Natural killer cell (primary cell): Measurements from ENCODE around the gene PPP2R5C. TPM values are rescaled to one million over a fixed set of nuclear protein-coding genes. Genes with fewer than 3 reads are reported as not detected.

Experiments
- ATAC-seq, 3 donors: fragments of 150-1000 bp in 2 of 3; fragments of 200-7000 bp in 1 of 3; cut with Tn5 transposase; 1 replicate in 1 of 3; 2 replicates in 2 of 3; pipeline ENCODE4 v1.10.0; 2021; ENCODE audit warnings: mild to moderate bottlenecking in 2 of 3, moderate library complexity in 2 of 3
- DNase-seq, 2 donors: peaks; one replicate each; pipeline versions ENCODE4 v3.0.0 to v3.0.0-alpha.2; 2013 to 2021; ENCODE audit warnings: mixed read lengths in 1 of 2
- H3K27ac ChIP-seq: one replicate; pipeline ENCODE4 v1.5.1; 2013; ENCODE audit warnings: mild to moderate bottlenecking, low read length
- H3K27me3 ChIP-seq: one replicate; pipeline ENCODE4 v1.6.1; 2013; ENCODE audit warnings: low read length; ENCODE audit not compliant: control insufficient read depth, insufficient read depth
- H3K36me3 ChIP-seq: one replicate; pipeline ENCODE4 v1.6.1; 2013; ENCODE audit warnings: low read length; ENCODE audit not compliant: control insufficient read depth, insufficient read depth
- H3K4me1 ChIP-seq: one replicate; pipeline ENCODE4 v1.6.1; 2013; ENCODE audit warnings: low read length; ENCODE audit not compliant: control insufficient read depth, insufficient read depth
- H3K4me3 ChIP-seq: one replicate; pipeline ENCODE4 v1.5.1; 2013; ENCODE audit warnings: low read length
- H3K9me3 ChIP-seq: one replicate; pipeline ENCODE4 v1.6.1; 2013; ENCODE audit warnings: low read length; ENCODE audit not compliant: control insufficient read depth, insufficient read depth
- H3K27ac Mint-ChIP-seq, 2 donors: one replicate each; pipeline ENCODE4 v1.8.0; 2022; ENCODE audit warnings: mild to moderate bottlenecking in 2 of 2, mixed read lengths in 2 of 2, moderate library complexity in 1 of 2
- H3K27me3 Mint-ChIP-seq, 2 donors: one replicate each; pipeline ENCODE4 v1.8.0; 2022; ENCODE audit warnings: low read depth in 2 of 2, mixed read lengths in 2 of 2
- H3K36me3 Mint-ChIP-seq: one replicate; pipeline ENCODE4 v1.8.0; 2022; ENCODE audit warnings: mixed read lengths
- H3K4me1 Mint-ChIP-seq, 2 donors: one replicate each; pipeline ENCODE4 v1.8.0; 2022; ENCODE audit warnings: mixed read lengths in 2 of 2
- H3K4me3 Mint-ChIP-seq: one replicate; pipeline ENCODE4 v1.8.0; 2022; ENCODE audit warnings: mild to moderate bottlenecking, moderate library complexity, mixed read lengths
- H3K9me3 Mint-ChIP-seq, 2 donors: one replicate each; pipeline ENCODE4 v1.8.0; 2022; ENCODE audit warnings: mixed read lengths in 2 of 2
- CTCF ChIP-seq: fragments of 200-600 bp; IDR thresholded peaks from one replicate; pipeline ENCODE4 v1.8.0; 2022; ENCODE audit warnings: antibody characterized with exemption
- WGBS: methylation state at CpG from one replicate; pipeline ENCODE4 v1.1.7; 2013; ENCODE audit warnings: missing lambda C conversion rate; ENCODE audit not compliant: insufficient coverage; 5-methylcytosine and 5-hydroxymethylcytosine counted together
- intact Hi-C: fragments of 100-400 bp; cut with micrococcal nuclease; formaldehyde crosslinking; loops from one replicate; pipeline ENCODE4 v1.14.2; 2022
- total RNA-seq, 4 donors: library from RNA; stranded (reverse); fragments of 120-200 nt in 1 of 4; gene quantifications; one replicate each; pipeline versions ENCODE4 v1.2.3 to v1.2.4, GENCODE V29; 2013 to 2022

Gene PPP2R5C
- total RNA-seq, 3 donors from 2014 or later (not counting 1 experiment from before 2014, with no cell fraction given) = 716 to 779 (median 736) TPM

- H3K4me3 ChIP-seq = no peak overlapping the region
- intact Hi-C loops = no loop called here
- peaks cover 72 to 73% of the 10 kb centered on the region in 2 donors for H3K4me1 Mint-ChIP-seq
- H3K27me3 ChIP-seq = no peaks in the 10 kb centered on the region
- H3K27ac Mint-ChIP-seq = peak overlapping the region; percentile 96 to 100
- H3K27ac ChIP-seq = peak overlapping the region; percentile 68
- peaks cover 6% of the 10 kb centered on the region for H3K9me3 ChIP-seq
- H3K36me3 Mint-ChIP-seq = no peaks in the 10 kb centered on the region
- ATAC-seq (no peak), DNase-seq (peak; percentile 13)
- H3K9me3 Mint-ChIP-seq = no peaks in the 10 kb centered on the region
- H3K4me3 Mint-ChIP-seq = peak overlapping the region; percentile 37
- WGBS = 83% methylated on average over 10 of the region's 10 CpGs
- H3K4me1 ChIP-seq = peaks cover 87% of the 10 kb centered on the region
- H3K36me3 ChIP-seq = no peaks in the 10 kb centered on the region
- no peak for TF ChIP-seq CTCF
- no peaks in the 10 kb centered on the region for H3K27me3 Mint-ChIP-seq
Observed at GRCh38 chr14:101719045-101719645, 42.4 kb upstream of the PPP2R5C start.

- Histone ChIP-seq H3K27me3 (no peaks in the 10 kb centered on the region), H3K9me3 (peaks cover under 1% of the 10 kb centered on the region), H3K36me3 (no peaks in the 10 kb centered on the region), H3K27ac (peak overlapping the region; percentile 68), H3K4me1 (peaks cover 82% of the 10 kb centered on the region), H3K4me3 (no peak overlapping the region)
- no peak for TF ChIP-seq CTCF
- Mint-ChIP-seq H3K4me3 (peak overlapping the region; percentile 9), H3K4me1 (peaks cover 72% of the 10 kb centered on the region in 2 donors), H3K27me3 (no peaks in the 10 kb centered on the region), H3K9me3 (no peaks in the 10 kb centered on the region), H3K36me3 (no peaks in the 10 kb centered on the region), H3K27ac (peak overlapping the region; percentile 96 to 100)
- intact Hi-C loops = loop anchor here (5.0 to 10.0 kb wide), 2 partner anchors 228 to 1645 kb away; no protein-coding TSS in a partner anchor
- DNase-seq = peak; percentile 7 to 11
- ATAC-seq = no peak
- 69% methylated on average over 7 of the region's 8 CpGs for WGBS
Observed at GRCh38 chr14:101719708-101720107, 41.8 kb upstream of the PPP2R5C start.

GRCh38 chr14:101721111-101721510, 40.4 kb upstream of the PPP2R5C start:
- peak; percentile 15 to 46 for DNase-seq
- H3K27me3 ChIP-seq = no peaks in the 10 kb centered on the region
- 22% methylated on average over 4 of the region's 5 CpGs for WGBS
- peak overlapping the region; percentile 95 for H3K27ac ChIP-seq
- H3K27ac Mint-ChIP-seq = peak overlapping the region; percentile 96 to 100
- H3K9me3 Mint-ChIP-seq = no peaks in the 10 kb centered on the region
- no peaks in the 10 kb centered on the region for H3K36me3 ChIP-seq
- H3K4me3 ChIP-seq = no peak overlapping the region
- intact Hi-C loops = loop anchor here (5.0 to 10.0 kb wide), 2 partner anchors 226 to 1646 kb away; no protein-coding TSS in a partner anchor
- H3K27me3 Mint-ChIP-seq = no peaks in the 10 kb centered on the region
- ATAC-seq = no peak
- no peaks in the 10 kb centered on the region for H3K9me3 ChIP-seq
- no peak for TF ChIP-seq CTCF
- peak overlapping the region; percentile 42 for H3K4me3 Mint-ChIP-seq
- peaks cover 70 to 72% of the 10 kb centered on the region in 2 donors for H3K4me1 Mint-ChIP-seq
- H3K36me3 Mint-ChIP-seq = no peaks in the 10 kb centered on the region
- H3K4me1 ChIP-seq = peaks cover 76% of the 10 kb centered on the region
